ENCODE results near the gene SELENON.

The SELENON gene

GRCh38 chr1:25861316-25862286 lies 61.6 kb downstream of the SELENON start (continued):
- TF ChIP-seq, protein P1, sequence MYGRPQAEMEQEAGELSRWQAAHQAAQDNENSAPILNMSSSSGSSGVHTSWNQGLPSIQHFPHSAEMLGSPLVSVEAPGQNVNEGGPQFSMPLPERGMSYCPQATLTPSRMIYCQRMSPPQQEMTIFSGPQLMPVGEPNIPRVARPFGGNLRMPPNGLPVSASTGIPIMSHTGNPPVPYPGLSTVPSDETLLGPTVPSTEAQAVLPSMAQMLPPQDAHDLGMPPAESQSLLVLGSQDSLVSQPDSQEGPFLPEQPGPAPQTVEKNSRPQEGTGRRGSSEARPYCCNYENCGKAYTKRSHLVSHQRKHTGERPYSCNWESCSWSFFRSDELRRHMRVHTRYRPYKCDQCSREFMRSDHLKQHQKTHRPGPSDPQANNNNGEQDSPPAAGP (tag by site-specific recombination; IDR thresholded peaks at IDR 0.05), result peak; percentile 49; the same call in 1 of the 2 replicates
- TF ChIP-seq ZNF600 (tag by site-specific recombination; IDR thresholded peaks at IDR 0.05) (peak; percentile 82), PBX3 (CRISPR knock-in tag; IDR thresholded peaks at IDR 0.05) (no peak), ZNF514 (tag by site-specific recombination; IDR thresholded peaks at IDR 0.05) (no peak), ZNF223 (tag by site-specific recombination; IDR thresholded peaks at IDR 0.05) (no peak), ZBTB20 (tag by site-specific recombination; IDR thresholded peaks at IDR 0.05) (peak; percentile 50; the same call in 1 of the 2 replicates), BCL6B (tag by site-specific recombination; IDR thresholded peaks at IDR 0.05) (no peak), ZFP3 (tag by site-specific recombination; IDR thresholded peaks at IDR 0.05; ENCODE audit: low read depth) (peak; percentile 85), ZBTB1 (tag by site-specific recombination; IDR thresholded peaks at IDR 0.05) (no peak), ZNF175 (tag by site-specific recombination; IDR thresholded peaks at IDR 0.05) (no peak), WT1 (tag by site-specific recombination; IDR thresholded peaks at IDR 0.05) (peak; percentile 79), ZNF521 (tag by site-specific recombination; IDR thresholded peaks at IDR 0.05) (no peak), ZNF114 (tag by site-specific recombination; IDR thresholded peaks at IDR 0.05) (no peak), SCRT1 (tag by site-specific recombination; IDR thresholded peaks at IDR 0.05; ENCODE audit: borderline replicate concordance) (no peak), ZNF501 (tag by site-specific recombination; IDR thresholded peaks at IDR 0.05) (no peak), IKZF3 (tag by site-specific recombination; IDR thresholded peaks at IDR 0.05) (no peak), ZNF394 (tag by site-specific recombination; IDR thresholded peaks at IDR 0.05; ENCODE audit: borderline replicate concordance) (no peak), ZNF324 (tag by site-specific recombination; IDR thresholded peaks at IDR 0.05) (no peak), ZNF311 (tag by site-specific recombination; IDR thresholded peaks at IDR 0.05; ENCODE audit: borderline replicate concordance) (no peak), SP7 (tag by site-specific recombination; IDR thresholded peaks at IDR 0.05) (peak; percentile 32; the same call in 1 of the 2 replicates), ZNF350 (tag by site-specific recombination; IDR thresholded peaks at IDR 0.05) (no peak), HOXC10 (CRISPR knock-in tag; IDR thresholded peaks at IDR 0.05) (no peak), ZNF76 (tag by site-specific recombination; IDR thresholded peaks at IDR 0.05; ENCODE audit: borderline replicate concordance, low read depth) (no peak; the same call in 1 of the 2 replicates), ZNF488 (tag by site-specific recombination; IDR thresholded peaks at IDR 0.05) (no peak), ZNF530 (tag by site-specific recombination; IDR thresholded peaks at IDR 0.05; ENCODE audit: low read depth) (no peak), ZNF624 (tag by site-specific recombination; IDR thresholded peaks at IDR 0.05) (no peak), ZNF610 (tag by site-specific recombination; IDR thresholded peaks at IDR 0.05; ENCODE audit: borderline replicate concordance) (no peak), REPIN1 (tag by site-specific recombination; IDR thresholded peaks at IDR 0.05; ENCODE audit: low read depth) (no peak), ZFP37 (tag by site-specific recombination; IDR thresholded peaks at IDR 0.05) (no peak)
- TF ChIP-seq, protein P2, sequence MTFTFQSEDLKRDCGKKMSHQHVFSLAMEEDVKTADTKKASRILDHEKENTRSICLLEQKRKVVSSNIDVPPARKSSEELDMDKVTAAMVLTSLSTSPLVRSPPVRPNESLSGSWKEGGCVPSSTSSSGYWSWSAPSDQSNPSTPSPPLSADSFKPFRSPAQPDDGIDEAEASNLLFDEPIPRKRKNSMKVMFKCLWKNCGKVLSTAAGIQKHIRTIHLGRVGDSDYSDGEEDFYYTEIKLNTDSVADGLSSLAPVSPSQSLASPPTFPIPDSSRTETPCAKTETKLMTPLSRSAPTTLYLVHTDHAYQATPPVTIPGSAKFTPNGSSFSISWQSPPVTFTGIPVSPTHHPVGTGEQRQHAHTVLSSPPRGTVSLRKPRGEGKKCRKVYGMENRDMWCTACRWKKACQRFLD (tag by site-specific recombination; IDR thresholded peaks at IDR 0.05), result no peak
- TF ChIP-seq, protein P3, sequence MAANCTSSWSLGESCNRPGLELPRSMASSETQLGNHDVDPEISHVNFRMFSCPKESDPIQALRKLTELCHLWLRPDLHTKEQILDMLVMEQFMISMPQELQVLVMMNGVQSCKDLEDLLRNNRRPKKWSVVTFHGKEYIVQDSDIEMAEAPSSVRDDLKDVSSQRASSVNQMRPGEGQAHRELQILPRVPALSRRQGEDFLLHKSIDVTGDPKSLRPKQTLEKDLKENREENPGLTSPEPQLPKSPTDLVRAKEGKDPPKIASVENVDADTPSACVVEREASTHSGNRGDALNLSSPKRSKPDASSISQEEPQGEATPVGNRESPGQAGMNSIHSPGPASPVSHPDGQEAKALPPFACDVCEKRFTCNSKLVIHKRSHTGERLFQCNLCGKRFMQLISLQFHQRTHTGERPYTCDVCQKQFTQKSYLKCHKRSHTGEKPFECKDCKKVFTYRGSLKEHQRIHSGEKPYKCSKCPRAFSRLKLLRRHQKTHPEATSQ (tag by site-specific recombination; IDR thresholded peaks at IDR 0.05), result no peak
- TF ChIP-seq, protein P4, sequence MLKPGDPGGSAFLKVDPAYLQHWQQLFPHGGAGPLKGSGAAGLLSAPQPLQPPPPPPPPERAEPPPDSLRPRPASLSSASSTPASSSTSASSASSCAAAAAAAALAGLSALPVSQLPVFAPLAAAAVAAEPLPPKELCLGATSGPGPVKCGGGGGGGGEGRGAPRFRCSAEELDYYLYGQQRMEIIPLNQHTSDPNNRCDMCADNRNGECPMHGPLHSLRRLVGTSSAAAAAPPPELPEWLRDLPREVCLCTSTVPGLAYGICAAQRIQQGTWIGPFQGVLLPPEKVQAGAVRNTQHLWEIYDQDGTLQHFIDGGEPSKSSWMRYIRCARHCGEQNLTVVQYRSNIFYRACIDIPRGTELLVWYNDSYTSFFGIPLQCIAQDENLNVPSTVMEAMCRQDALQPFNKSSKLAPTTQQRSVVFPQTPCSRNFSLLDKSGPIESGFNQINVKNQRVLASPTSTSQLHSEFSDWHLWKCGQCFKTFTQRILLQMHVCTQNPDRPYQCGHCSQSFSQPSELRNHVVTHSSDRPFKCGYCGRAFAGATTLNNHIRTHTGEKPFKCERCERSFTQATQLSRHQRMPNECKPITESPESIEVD (tag by site-specific recombination; IDR thresholded peaks at IDR 0.05), result no peak

Data from HEK293 (cell line).